LNCAP (cell line): ENCODE data around the gene CEP41.

Source experiments
- TF ChIP-seq, protein P1 (sequence below): fragments of 450-650 bp; IDR thresholded peaks from 2 replicates; pipeline ENCODE4 v1.5.1; 2017; ENCODE audit warnings: mild to moderate bottlenecking

The CEP41 gene

DNA sequence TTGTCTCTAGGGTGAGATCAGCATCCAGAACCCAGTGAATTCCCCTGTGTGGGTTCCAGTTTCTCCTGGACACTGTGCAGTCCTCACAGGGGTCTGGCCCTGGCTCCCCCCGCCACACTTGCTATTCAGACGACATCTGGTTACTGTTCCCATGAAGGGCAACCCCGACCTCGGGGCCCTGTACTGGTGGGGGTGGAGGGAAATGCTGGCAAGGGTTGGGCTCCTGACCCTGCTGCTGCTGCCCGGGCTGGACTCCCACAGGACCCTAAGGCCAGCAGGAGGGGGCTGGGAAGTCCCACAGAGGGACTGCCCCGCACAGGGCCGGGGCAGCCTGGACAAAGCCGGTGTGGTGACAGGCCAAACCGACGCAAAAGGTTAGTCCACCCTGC, 61.3 kb downstream of the CEP41 start:
- TF ChIP-seq, protein P1, sequence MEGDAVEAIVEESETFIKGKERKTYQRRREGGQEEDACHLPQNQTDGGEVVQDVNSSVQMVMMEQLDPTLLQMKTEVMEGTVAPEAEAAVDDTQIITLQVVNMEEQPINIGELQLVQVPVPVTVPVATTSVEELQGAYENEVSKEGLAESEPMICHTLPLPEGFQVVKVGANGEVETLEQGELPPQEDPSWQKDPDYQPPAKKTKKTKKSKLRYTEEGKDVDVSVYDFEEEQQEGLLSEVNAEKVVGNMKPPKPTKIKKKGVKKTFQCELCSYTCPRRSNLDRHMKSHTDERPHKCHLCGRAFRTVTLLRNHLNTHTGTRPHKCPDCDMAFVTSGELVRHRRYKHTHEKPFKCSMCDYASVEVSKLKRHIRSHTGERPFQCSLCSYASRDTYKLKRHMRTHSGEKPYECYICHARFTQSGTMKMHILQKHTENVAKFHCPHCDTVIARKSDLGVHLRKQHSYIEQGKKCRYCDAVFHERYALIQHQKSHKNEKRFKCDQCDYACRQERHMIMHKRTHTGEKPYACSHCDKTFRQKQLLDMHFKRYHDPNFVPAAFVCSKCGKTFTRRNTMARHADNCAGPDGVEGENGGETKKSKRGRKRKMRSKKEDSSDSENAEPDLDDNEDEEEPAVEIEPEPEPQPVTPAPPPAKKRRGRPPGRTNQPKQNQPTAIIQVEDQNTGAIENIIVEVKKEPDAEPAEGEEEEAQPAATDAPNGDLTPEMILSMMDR, result no peak

DNA sequence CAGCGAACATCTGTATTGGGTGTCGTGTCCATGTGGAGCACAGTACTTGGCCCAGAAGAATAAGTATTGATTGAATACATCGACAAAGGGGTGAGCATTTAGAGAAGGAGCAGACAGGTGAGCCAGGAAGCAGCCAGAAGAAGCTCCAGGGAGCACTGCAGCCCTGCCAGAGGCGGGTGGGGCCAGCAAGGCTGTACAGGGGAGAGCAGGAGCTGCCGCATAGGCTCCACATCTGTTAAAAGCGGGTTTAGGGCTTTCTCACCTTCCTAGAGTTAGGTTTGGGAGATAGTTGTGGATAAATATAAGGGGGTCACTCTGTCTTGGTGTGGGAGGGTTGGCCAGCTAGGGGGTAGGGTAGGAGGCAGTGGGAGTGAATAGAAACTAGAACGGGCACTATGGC, 61.8 kb downstream of the CEP41 start:
- TF ChIP-seq, protein P1, result no peak

DNA sequence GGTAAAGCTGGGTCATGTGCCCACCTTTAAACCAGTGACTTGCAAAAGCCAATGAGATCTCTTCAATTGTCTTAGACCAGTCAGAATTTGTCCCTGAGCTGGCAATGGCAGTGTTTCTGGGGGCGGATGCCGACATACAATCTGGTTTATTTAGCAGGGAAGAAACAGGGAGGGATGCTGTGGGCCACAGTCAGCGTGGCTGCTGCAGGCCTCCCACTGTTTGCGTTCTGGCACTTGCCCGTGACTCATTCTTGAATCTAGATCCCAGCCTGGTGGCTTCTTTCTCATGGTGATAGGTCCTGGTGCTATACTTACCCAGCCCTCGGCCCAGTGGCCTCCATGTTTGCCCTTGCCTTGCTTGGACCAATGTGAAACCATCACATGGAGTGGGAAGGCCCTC, 63.6 kb downstream of the CEP41 start:
- TF ChIP-seq, protein P1, result no peak

DNA sequence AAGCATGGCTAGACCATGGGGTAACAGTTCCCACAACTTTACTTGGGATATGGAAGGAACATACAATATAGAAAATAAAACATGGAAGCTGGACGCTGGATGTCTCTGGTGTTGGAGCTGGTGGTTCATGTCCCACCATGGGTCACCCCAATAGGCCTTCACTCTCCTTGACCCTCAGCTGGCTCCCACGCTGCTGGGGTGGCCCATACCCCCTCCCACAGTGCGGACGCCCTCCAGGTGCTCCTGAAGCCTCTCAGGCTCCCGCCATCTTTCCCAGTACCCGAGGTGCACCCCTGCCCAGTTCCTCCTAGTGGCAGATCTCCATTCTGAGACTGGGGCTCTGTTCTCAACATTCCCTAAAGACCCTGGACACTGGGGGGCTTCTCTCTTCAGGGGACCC, 66.3 kb downstream of the CEP41 start:
- TF ChIP-seq, protein P1, result no peak

DNA sequence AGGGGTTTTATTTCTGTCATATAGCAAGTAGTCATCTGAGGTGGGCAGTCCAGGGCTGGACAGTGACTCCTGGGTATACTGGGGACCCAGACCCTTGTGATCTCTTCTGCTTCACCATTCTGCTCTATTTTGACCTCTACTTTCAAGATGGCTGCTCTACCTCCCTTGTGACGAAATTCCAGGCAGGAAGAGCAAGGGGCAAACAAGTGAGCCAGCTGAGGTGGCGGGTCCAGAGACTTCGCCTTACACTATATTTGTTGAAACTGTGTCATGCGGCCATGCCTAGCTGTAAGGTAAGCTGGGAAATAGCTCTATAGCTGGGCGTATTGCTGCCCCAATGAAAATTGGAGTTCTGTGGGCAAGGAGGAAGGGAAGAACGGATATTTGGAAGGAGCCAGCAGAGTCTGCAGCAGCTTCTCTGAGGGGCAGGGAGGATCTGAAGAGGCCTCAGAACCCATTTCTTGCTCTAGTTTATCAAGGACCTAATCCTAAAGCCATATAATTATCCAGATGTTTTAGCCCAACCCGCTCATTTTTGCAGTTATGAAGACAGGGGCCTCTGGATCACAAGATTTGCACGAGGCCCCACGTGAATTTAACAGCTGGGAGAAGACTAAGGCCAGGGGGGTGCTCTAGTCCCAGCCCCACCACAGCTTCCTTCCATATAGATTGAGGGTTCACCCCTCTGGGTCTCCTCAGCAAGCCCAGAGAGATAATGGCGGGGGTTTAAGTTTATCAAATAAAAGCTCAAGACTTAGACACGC, 68.2 kb downstream of the CEP41 start:
- TF ChIP-seq, protein P1, result no peak

DNA sequence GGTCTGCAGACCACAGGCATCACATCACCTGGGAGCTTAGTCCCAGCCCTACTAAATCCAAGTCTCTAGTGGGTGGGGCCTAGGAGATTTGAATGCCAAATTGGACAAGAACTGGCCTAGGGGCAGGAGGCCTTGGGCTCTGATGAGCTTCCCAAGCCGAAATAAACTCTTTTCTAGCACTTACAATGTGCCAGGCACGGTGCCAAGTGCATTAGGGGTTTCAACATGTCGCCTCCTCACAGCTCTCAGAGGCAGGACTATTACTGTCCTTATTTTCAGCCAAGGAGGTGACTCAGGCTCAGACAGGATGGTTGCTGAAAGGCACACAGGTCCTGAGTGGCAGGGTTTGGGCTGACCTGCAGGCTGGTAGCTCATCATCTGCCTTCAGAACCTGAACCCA, 69.8 kb downstream of the CEP41 start:
- TF ChIP-seq, protein P1, result no peak

DNA sequence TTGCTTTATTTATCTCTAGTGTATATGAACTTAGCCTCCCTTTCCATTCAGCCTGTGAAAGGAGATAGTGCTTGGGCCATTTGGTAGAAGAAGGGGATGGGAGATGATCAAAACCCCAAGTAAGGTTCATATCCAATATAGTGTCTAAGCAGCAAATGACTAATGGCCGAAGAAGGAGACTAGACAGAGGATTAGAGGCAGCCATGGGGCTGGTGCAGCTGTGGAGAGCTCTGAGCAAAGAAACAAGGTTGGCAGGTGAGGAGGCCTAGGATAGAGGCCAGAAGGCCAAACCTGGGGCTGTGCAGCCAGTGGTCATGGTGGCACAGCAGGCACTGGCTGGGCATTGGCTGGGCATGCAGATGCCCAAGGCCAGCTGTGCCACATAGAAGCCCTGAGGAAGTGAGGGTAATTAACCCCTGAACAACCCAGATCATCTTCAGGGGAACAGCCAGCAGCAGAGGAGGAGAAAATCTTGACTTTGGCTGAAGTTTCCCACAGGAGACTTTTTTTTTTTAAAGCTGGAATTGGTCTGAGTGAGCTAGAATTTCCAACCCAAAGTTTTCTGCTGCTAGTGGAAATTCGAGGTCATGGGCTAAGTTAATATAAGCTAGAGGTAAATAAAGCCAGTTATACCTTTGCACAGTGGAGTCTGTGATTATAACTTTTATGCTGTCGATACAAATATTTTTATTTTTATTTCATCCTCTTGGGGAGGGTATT, 70.8 kb downstream of the CEP41 start:
- TF ChIP-seq, protein P1, result no peak
